HK-2 (cell line): ENCODE measurements around the gene GTSF1L.

Experiments
- DNase-seq: peaks from one replicate; pipeline ENCODE4 v3.0.0-alpha.2; 2018; ENCODE audit not compliant: unreplicated experiment

Gene GTSF1L

GRCh38 chr20:43716757-43717615 is 9.8 kb downstream of the GTSF1L start:
- no peak for DNase-seq

GRCh38 chr20:43716123-43716522 is 10.7 kb downstream of the GTSF1L start:
- no peak for DNase-seq

- no peak for DNase-seq
Measured at GRCh38 chr20:43715511-43715910, 11.3 kb downstream of the GTSF1L start.

- DNase-seq: no peak
Measured at GRCh38 chr20:43715044-43715443, 11.8 kb downstream of the GTSF1L start.

GRCh38 chr20:43711098-43711654 is 15.6 kb downstream of the GTSF1L start:
- DNase-seq: no peak

GRCh38 chr20:43710370-43711044 is 16.3 kb downstream of the GTSF1L start:
- DNase-seq: no peak

GRCh38 chr20:43702502-43702901 is 24.3 kb downstream of the GTSF1L start:
- no peak for DNase-seq

GRCh38 chr20:43700627-43701026 is 26.2 kb downstream of the GTSF1L start:
- DNase-seq: no peak

GRCh38 chr20:43699941-43700565 is 26.7 kb downstream of the GTSF1L start:
- no peak for DNase-seq

- no peak for DNase-seq
Measured at GRCh38 chr20:43695571-43695970, 31.2 kb downstream of the GTSF1L start.

- DNase-seq: no peak
Measured at GRCh38 chr20:43694763-43695162, 32.0 kb downstream of the GTSF1L start.

GRCh38 chr20:43691928-43692524 is 34.8 kb downstream of the GTSF1L start:
- DNase-seq: peak; percentile 68

GRCh38 chr20:43690943-43691598 is 35.7 kb downstream of the GTSF1L start:
- DNase-seq: no peak

GRCh38 chr20:43689165-43689564 is 37.6 kb downstream of the GTSF1L start:
- DNase-seq: no peak

GRCh38 chr20:43686820-43687219 is 40.0 kb downstream of the GTSF1L start:
- DNase-seq: no peak

GRCh38 chr20:43682446-43682845 is 44.4 kb downstream of the GTSF1L start:
- no peak for DNase-seq

- DNase-seq: no peak
Measured at GRCh38 chr20:43681991-43682410, 44.8 kb downstream of the GTSF1L start.

- DNase-seq: no peak
Measured at GRCh38 chr20:43681468-43681942, 45.3 kb downstream of the GTSF1L start.

GRCh38 chr20:43680981-43681380 is 45.8 kb downstream of the GTSF1L start:
- DNase-seq: no peak

GRCh38 chr20:43676368-43676767 is 50.4 kb downstream of the GTSF1L start:
- DNase-seq: no peak
